Muscle layer of duodenum (tissue), 2 donors: ENCODE data around the gene SLC41A3.
"Not testable (repeated sequence)": the region's sequence is repeated elsewhere in the genome, so short reads cannot be mapped to it uniquely, and the experiment has no call there.

ENCODE experiments used
- H3K27ac ChIP-seq: one replicate; pipeline ENCODE4 v1.7.0; 2013; ENCODE audit warnings: mild to moderate bottlenecking, low read length
- H3K27me3 ChIP-seq: one replicate; pipeline ENCODE4 v1.7.0; 2013; ENCODE audit warnings: low read depth, mild to moderate bottlenecking, control low read depth, low read length
- H3K36me3 ChIP-seq, 2 donors: one replicate each; pipeline ENCODE4 v1.7.0; 2013; ENCODE audit warnings: low read length in 2 of 2, control low read depth in 1 of 2, mild to moderate bottlenecking in 1 of 2; ENCODE audit not compliant: insufficient read depth in 2 of 2, control insufficient read depth in 1 of 2
- H3K4me1 ChIP-seq, 2 donors: one replicate each; pipeline ENCODE4 v1.7.0; 2013; ENCODE audit warnings: low read length in 2 of 2, mild to moderate bottlenecking in 2 of 2, control low read depth in 1 of 2, moderate library complexity in 1 of 2; ENCODE audit not compliant: insufficient read depth in 2 of 2, control insufficient read depth in 1 of 2
- H3K4me3 ChIP-seq, 2 donors: one replicate each; pipeline ENCODE4 v1.7.0; 2013; ENCODE audit warnings: low read length in 2 of 2, low read depth in 1 of 2, mild to moderate bottlenecking in 1 of 2
- H3K9me3 ChIP-seq, 2 donors: one replicate each; pipeline ENCODE4 v1.7.0; 2013; ENCODE audit warnings: low read length in 2 of 2, control low read depth in 1 of 2, mild to moderate bottlenecking in 1 of 2; ENCODE audit not compliant: control insufficient read depth in 1 of 2
- donor health status: healthy.

SLC41A3 gene

GRCh38 chr3:125958511-125959316 lies 125.2 kb downstream of the SLC41A3 start:
- no peaks in the 10 kb centered on the region for H3K27me3 ChIP-seq
- H3K9me3 ChIP-seq = no peaks in the 10 kb centered on the region
- no peaks in the 10 kb centered on the region for H3K4me1 ChIP-seq
- no peak overlapping the region for H3K27ac ChIP-seq
- H3K4me3 ChIP-seq = no peak overlapping the region
- H3K36me3 ChIP-seq = no peaks in the 10 kb centered on the region

GRCh38 chr3:125957674-125958510 lies 126.0 kb downstream of the SLC41A3 start:
- H3K4me1 ChIP-seq = no peaks in the 10 kb centered on the region
- H3K36me3 ChIP-seq = no peaks in the 10 kb centered on the region
- H3K27ac ChIP-seq = no peak overlapping the region
- H3K9me3 ChIP-seq = no peaks in the 10 kb centered on the region
- H3K27me3 ChIP-seq = no peaks in the 10 kb centered on the region
- H3K4me3 ChIP-seq = no peak overlapping the region

GRCh38 chr3:125957020-125957419 lies 126.9 kb downstream of the SLC41A3 start:
- H3K27ac ChIP-seq, H3K27me3 ChIP-seq, H3K36me3 ChIP-seq, H3K4me1 ChIP-seq, H3K9me3 ChIP-seq, H3K4me3 ChIP-seq: not testable (repeated sequence)
